SU-DHL-6 (cell line): ENCODE data around the gene FMC1.

Experiments
- EZH2phosphoT487 ChIP-seq: fragments of 200-600 bp; sonication (generic), shearing (Covaris generic); conservative IDR thresholded peaks from 2 replicates; pipeline ENCODE4 v1.6.1; 2018; ENCODE audit warnings: mild to moderate bottlenecking, antibody characterized with exemption, low read length, moderate library complexity, mixed read lengths
- TF ChIP-seq, protein P1 (sequence below): fragments of 200-600 bp; sonication (generic); IDR thresholded peaks from one replicate; pipeline ENCODE4 v1.5.1; 2017; ENCODE audit warnings: antibody characterized with exemption, mild to moderate bottlenecking, low read length, moderate library complexity; ENCODE audit not compliant: insufficient read depth, poor library complexity, severe bottlenecking

GRCh38 chr7:139370943-139371313, 29.8 kb downstream of the FMC1 start:
- TF ChIP-seq, protein P1, sequence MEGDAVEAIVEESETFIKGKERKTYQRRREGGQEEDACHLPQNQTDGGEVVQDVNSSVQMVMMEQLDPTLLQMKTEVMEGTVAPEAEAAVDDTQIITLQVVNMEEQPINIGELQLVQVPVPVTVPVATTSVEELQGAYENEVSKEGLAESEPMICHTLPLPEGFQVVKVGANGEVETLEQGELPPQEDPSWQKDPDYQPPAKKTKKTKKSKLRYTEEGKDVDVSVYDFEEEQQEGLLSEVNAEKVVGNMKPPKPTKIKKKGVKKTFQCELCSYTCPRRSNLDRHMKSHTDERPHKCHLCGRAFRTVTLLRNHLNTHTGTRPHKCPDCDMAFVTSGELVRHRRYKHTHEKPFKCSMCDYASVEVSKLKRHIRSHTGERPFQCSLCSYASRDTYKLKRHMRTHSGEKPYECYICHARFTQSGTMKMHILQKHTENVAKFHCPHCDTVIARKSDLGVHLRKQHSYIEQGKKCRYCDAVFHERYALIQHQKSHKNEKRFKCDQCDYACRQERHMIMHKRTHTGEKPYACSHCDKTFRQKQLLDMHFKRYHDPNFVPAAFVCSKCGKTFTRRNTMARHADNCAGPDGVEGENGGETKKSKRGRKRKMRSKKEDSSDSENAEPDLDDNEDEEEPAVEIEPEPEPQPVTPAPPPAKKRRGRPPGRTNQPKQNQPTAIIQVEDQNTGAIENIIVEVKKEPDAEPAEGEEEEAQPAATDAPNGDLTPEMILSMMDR, result no peak
- no peak for TF ChIP-seq EZH2phosphoT487
